Thyroid gland (tissue), 4 donors: ENCODE data around the gene CDYL2.

Source experiments
- CTCF ChIP-seq, 6 experiments: fragments of 200-600 bp in 3 of 6; fragments of 450-650 bp in 3 of 6; sonication (generic) in 3 of 6; IDR thresholded peaks; one replicate each; pipeline ENCODE4 v1.5.1; 2016 to 2019; ENCODE audit warnings: antibody characterized with exemption in 6 of 6, mild to moderate bottlenecking in 2 of 6, inconsistent platforms in 1 of 6, moderate library complexity in 1 of 6
- POLR2A ChIP-seq, 2 donors: fragments of 450-650 bp; IDR thresholded peaks; one replicate each; pipeline ENCODE4 v1.6.1; 2017; ENCODE audit warnings: antibody characterized with exemption in 2 of 2, mild to moderate bottlenecking in 2 of 2, moderate library complexity in 1 of 2

GRCh38 chr16:80563066-80563465 lies 241.3 kb downstream of the CDYL2 start:
- TF ChIP-seq CTCF (IDR thresholded peaks at IDR 0.05): no peak
- TF ChIP-seq POLR2A (IDR thresholded peaks at IDR 0.05): no peak
